ENCODE results near the gene UNC5C.

The UNC5C gene

GRCh38 chr4:95445251-95445650 lies 103.5 kb downstream of the UNC5C start:
- DNase-seq (ENCODE audit: low read depth) = no peak
- TF ChIP-seq CTCF (conservative IDR thresholded peaks at IDR 0.05; ENCODE audit: control insufficient read depth, insufficient read depth, low read depth, low read length) = no peak
- no peak overlapping the region for H3K4me3 ChIP-seq (ENCODE audit: control insufficient read depth, low read depth, low read length)

GRCh38 chr4:95444812-95445211 lies 104.0 kb downstream of the UNC5C start:
- H3K4me3 ChIP-seq (ENCODE audit: control insufficient read depth, low read depth, low read length) = no peak overlapping the region
- no peak for DNase-seq (ENCODE audit: low read depth)
- TF ChIP-seq CTCF (conservative IDR thresholded peaks at IDR 0.05; ENCODE audit: control insufficient read depth, insufficient read depth, low read depth, low read length) = no peak

- TF ChIP-seq CTCF (conservative IDR thresholded peaks at IDR 0.05; ENCODE audit: control insufficient read depth, insufficient read depth, low read depth, low read length) = no peak
- DNase-seq (ENCODE audit: low read depth) = no peak
- H3K4me3 ChIP-seq (ENCODE audit: control insufficient read depth, low read depth, low read length) = no peak overlapping the region
Measured at GRCh38 chr4:95439896-95440295, 108.9 kb downstream of the UNC5C start.

- no peak overlapping the region for H3K4me3 ChIP-seq (ENCODE audit: control insufficient read depth, low read depth, low read length)
- no peak for TF ChIP-seq CTCF (conservative IDR thresholded peaks at IDR 0.05; ENCODE audit: control insufficient read depth, insufficient read depth, low read depth, low read length)
- no peak for DNase-seq (ENCODE audit: low read depth)
Measured at GRCh38 chr4:95439071-95439470, 109.7 kb downstream of the UNC5C start.

- TF ChIP-seq CTCF (conservative IDR thresholded peaks at IDR 0.05; ENCODE audit: control insufficient read depth, insufficient read depth, low read depth, low read length) = no peak
- no peak overlapping the region for H3K4me3 ChIP-seq (ENCODE audit: control insufficient read depth, low read depth, low read length)
Measured at GRCh38 chr4:95432466-95432865, 116.3 kb downstream of the UNC5C start.

GRCh38 chr4:95431678-95432077 lies 117.1 kb downstream of the UNC5C start:
- no peak for TF ChIP-seq CTCF (conservative IDR thresholded peaks at IDR 0.05; ENCODE audit: control insufficient read depth, insufficient read depth, low read depth, low read length)
- DNase-seq (ENCODE audit: low read depth) = no peak
- H3K4me3 ChIP-seq (ENCODE audit: control insufficient read depth, low read depth, low read length) = no peak overlapping the region

More at GRCh38 chr4:95432466-95432865, 116.3 kb downstream of the UNC5C start:
- no peak for DNase-seq (ENCODE audit: low read depth)

GRCh38 chr4:95429416-95429815 lies 119.4 kb downstream of the UNC5C start:
- DNase-seq (ENCODE audit: low read depth) = no peak
- no peak overlapping the region for H3K4me3 ChIP-seq (ENCODE audit: control insufficient read depth, low read depth, low read length)
- TF ChIP-seq CTCF (conservative IDR thresholded peaks at IDR 0.05; ENCODE audit: control insufficient read depth, insufficient read depth, low read depth, low read length) = no peak
